Measurements from ENCODE around the gene TBK1. TPM values are rescaled to one million over a fixed set of nuclear protein-coding genes. Genes with fewer than 3 reads are reported as not detected.

TBK1 gene
- 102 and 103 TPM in 2 replicates for total RNA-seq (2013; cell fraction: nucleolus; rRNA removed)
- 36.1 and 43.8 TPM in 2 replicates for total RNA-seq (2014; rRNA removed)
- 44.7 and 47.1 TPM in 2 replicates for total RNA-seq (2014; rRNA removed; fragmentation: Illumina TruSeq; extraction: Trizol)
- total RNA-seq (2021) = 22.6 and 28.5 TPM in 2 replicates
- 8.6 TPM for polyA plus RNA-seq (2011; ENCODE audit: low read depth)
- polyA plus RNA-seq (2011; rRNA removed) = 40.2 and 74.6 TPM in 2 replicates
- polyA plus RNA-seq (2011; cell fraction: cytosol; rRNA removed) = 7.5 and 8.4 TPM in 2 replicates
- polyA plus RNA-seq (2011; cell fraction: nucleus; rRNA removed) = 26.1 and 31.6 TPM in 2 replicates
- 17.2 and 21.2 TPM in 2 replicates for polyA plus RNA-seq (2012)
- 39.2 and 48.0 TPM in 2 replicates for polyA plus RNA-seq (2014; fragmentation: Illumina TruSeq; extraction: Trizol)
- 10 to 100 TPM; 13.4 to 18.0 TPM for polyA plus RNA-seq (2014; fragmentation: Nextera tagmentation; extraction: Ambion mirVana)
- 24.7 and 31.0 TPM in 2 replicates for polyA plus RNA-seq (2014; rRNA removed)
- polyA plus RNA-seq (2016; fragmentation: Nextera tagmentation; extraction: Ambion mirVana) = 10 to 100 TPM; 48.2 to 49.3 TPM
- 15.3 and 25.0 TPM in 2 replicates for polyA minus RNA-seq (2011; rRNA and poly(A)+ RNA removed)
- polyA minus RNA-seq (2011; cell fraction: cytosol; rRNA and poly(A)+ RNA removed) = 10.3 and 12.6 TPM in 2 replicates
- 20.8 and 33.4 TPM in 2 replicates for polyA minus RNA-seq (2011; cell fraction: nucleus; rRNA and poly(A)+ RNA removed)
- percentile 94 among the genes with signal in this experiment for Bru-seq, nascent RNA
- BruChase-seq, experiment 1, labeled RNA remaining after a 6-hour chase = percentile 88 among the genes with signal in this experiment
- percentile 93 among the genes with signal in this experiment for BruChase-seq, experiment 2, labeled RNA remaining after a 2-hour chase
- long read RNA-seq, experiment 1, transcript TBK1-201 (21 exons, 3,256 nt) = major isoform, 20 of 27 reads
- long read RNA-seq, experiment 1, partial matches to known transcripts = 2 of 27 reads
- long read RNA-seq, experiment 1, other reads (novel, unspliced or antisense) = 5 of 27 reads
- long read RNA-seq, experiment 2, transcript TBK1-201 (21 exons, 3,256 nt) = major isoform, 100 of 202 reads
- long read RNA-seq, experiment 2, partial matches to known transcripts = 71 of 202 reads
- long read RNA-seq, experiment 2, other reads (novel, unspliced or antisense) = 31 of 202 reads

DNA sequence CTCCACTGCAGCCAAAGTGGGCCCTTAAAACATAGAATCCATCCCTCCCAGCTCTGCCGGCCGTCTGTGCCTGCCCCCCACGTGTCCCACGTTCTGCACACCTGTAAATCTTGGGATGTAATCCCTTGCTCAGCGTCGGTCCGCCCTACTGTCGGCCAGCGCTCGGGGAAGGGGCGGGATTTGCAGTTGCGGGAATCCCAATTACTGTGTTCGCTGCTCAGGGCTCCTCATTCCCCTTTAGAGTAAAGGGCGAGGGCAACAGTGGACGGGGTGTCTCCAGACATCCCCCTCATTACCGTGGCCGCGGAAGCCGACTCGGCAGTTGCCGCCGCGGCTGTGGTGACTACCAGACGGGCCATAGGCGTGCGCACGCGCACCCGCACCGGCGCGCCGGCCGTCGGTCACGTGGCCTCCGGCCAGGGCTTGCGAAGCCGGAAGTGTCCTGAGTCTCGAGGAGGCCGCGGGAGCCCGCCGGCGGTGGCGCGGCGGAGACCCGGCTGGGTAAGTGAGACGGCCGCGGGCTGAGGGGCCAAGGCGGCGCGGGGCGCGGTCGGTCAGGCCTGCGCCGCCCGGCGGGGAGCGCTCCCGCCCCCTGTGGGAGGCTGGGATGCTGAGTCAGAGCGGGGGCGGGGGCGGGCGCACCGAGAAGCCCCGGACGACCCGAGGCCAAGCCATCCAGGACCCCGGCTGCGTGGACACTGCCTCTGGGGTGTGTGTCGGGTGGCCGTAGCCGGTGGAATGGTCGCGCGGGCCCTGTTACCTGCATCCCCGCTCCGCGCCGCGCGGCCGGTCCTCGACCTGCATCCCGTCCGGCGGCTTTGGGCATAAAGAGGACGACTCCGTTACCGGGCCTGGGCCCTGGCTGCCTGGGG is at the start of gene TBK1:
Gene TBK1, plus strand, starts transcription at position 434 of the 872 bp plus-strand sequence. CDS start 3,751 bp downstream, outside the sequence.
- under 1% methylated on average over 86 of the region's 94 CpGs for WGBS (ENCODE audit: insufficient coverage, insufficient replicate concordance, low lambda C conversion rate, missing lambda C conversion rate)
- in situ Hi-C loops (cut with MboI) (no loop called here), intact Hi-C loops (cut with micrococcal nuclease; ENCODE audit: unreplicated experiment) (loop anchor here (1.0 to 5.0 kb wide), 3 partner anchors 48 to 230 kb away; partner anchors contain the start of genes KICS2, RASSF3 and XPOT)
- H3K4me2 ChIP-seq (ENCODE audit: control insufficient read depth, insufficient read depth) = peak within 1 kb of the TSS; percentile 85
- ChIA-PET SMC1A (ENCODE audit: uncharacterized antibody, unreplicated experiment) (interaction anchor here (2.2 kb wide), 1 partner anchor 15 kb away, joined by 9 read pairs; no protein-coding TSS in a partner anchor), RAD21 (ENCODE audit: unreplicated experiment) (no interaction called here), POLR2A (interaction anchor here (0.6 kb wide), 1 partner anchor 11 kb away, joined by 3 read pairs; no protein-coding TSS in a partner anchor), CTCF (interaction anchor here (1.4 kb wide), 1 partner anchor 48 kb away, joined by 3 read pairs; no protein-coding TSS in a partner anchor)
- no peaks in the 10 kb centered on the region for H4K20me1 ChIP-seq (ENCODE audit: control insufficient read depth, insufficient read depth)
- ATAC-seq = peak; percentile 92
- peak; percentile 7 for FAIRE-seq
- H3K27me3 ChIP-seq (replicated peaks in 1 of 2; ENCODE audit: control insufficient read depth in 2 of 2, insufficient read depth in 2 of 2, low read length in 1 of 2) = no peaks in the 10 kb centered on the region
- H3K27ac ChIP-seq (ENCODE audit: control insufficient read depth, insufficient read depth) = peak within 1 kb of the TSS; percentile 88
- peak within 1 kb of the TSS; percentile 97 for H3K4me3 ChIP-seq
- DNase-seq (ENCODE audit: low read depth, low spot score) = peak; percentile 53
- peaks cover 53% of the 10 kb centered on the region for H3K79me2 ChIP-seq (ENCODE audit: control insufficient read depth, insufficient read depth, low read length)
- H3K36me3 ChIP-seq (ENCODE audit: control insufficient read depth in 2 of 2, insufficient read depth in 2 of 2, low read length in 1 of 2) = peaks cover 2 to 14% of the 10 kb centered on the region in 2 experiments; a peak in 3 of 4 replicates
- peaks cover 1% of the 10 kb centered on the region; the same call in 1 of the 2 replicates for H3K4me1 ChIP-seq (ENCODE audit: control insufficient read depth, insufficient read depth, low read length)
- H3K9me3 ChIP-seq (replicated peaks; ENCODE audit: control insufficient read depth, insufficient read depth, low read length) = no peaks in the 10 kb centered on the region
- H2AFZ ChIP-seq (ENCODE audit: control insufficient read depth, low read depth, low read length) = peak within 1 kb of the TSS; percentile 98
- H3K9ac ChIP-seq (ENCODE audit: control insufficient read depth, insufficient read depth, low read length) = peak within 1 kb of the TSS; percentile 93
- no TSS peak for BruUV-seq (replicated peaks)
- TF ChIP-seq MYC (IDR thresholded peaks at IDR 0.05; ENCODE audit: insufficient read depth, insufficient read length, insufficient replicate concordance, low read length, severe bottlenecking) = no peak
- no peak for TF ChIP-seq MYB (IDR thresholded peaks at IDR 0.05; ENCODE audit: borderline replicate concordance, low read depth, low read length)
- peak; percentile 92 for TF ChIP-seq ZSCAN29 (IDR thresholded peaks at IDR 0.05)
- TF ChIP-seq, protein P1, sequence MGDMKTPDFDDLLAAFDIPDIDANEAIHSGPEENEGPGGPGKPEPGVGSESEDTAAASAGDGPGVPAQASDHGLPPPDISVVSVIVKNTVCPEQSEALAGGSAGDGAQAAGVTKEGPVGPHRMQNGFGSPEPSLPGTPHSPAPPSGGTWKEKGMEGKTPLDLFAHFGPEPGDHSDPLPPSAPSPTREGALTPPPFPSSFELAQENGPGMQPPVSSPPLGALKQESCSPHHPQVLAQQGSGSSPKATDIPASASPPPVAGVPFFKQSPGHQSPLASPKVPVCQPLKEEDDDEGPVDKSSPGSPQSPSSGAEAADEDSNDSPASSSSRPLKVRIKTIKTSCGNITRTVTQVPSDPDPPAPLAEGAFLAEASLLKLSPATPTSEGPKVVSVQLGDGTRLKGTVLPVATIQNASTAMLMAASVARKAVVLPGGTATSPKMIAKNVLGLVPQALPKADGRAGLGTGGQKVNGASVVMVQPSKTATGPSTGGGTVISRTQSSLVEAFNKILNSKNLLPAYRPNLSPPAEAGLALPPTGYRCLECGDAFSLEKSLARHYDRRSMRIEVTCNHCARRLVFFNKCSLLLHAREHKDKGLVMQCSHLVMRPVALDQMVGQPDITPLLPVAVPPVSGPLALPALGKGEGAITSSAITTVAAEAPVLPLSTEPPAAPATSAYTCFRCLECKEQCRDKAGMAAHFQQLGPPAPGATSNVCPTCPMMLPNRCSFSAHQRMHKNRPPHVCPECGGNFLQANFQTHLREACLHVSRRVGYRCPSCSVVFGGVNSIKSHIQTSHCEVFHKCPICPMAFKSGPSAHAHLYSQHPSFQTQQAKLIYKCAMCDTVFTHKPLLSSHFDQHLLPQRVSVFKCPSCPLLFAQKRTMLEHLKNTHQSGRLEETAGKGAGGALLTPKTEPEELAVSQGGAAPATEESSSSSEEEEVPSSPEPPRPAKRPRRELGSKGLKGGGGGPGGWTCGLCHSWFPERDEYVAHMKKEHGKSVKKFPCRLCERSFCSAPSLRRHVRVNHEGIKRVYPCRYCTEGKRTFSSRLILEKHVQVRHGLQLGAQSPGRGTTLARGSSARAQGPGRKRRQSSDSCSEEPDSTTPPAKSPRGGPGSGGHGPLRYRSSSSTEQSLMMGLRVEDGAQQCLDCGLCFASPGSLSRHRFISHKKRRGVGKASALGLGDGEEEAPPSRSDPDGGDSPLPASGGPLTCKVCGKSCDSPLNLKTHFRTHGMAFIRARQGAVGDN (IDR thresholded peaks at IDR 0.05) = peak; percentile 66
- no peak for TF ChIP-seq MTA2 (IDR thresholded peaks at IDR 0.05; ENCODE audit: low read depth)
- TF ChIP-seq, protein P2, sequence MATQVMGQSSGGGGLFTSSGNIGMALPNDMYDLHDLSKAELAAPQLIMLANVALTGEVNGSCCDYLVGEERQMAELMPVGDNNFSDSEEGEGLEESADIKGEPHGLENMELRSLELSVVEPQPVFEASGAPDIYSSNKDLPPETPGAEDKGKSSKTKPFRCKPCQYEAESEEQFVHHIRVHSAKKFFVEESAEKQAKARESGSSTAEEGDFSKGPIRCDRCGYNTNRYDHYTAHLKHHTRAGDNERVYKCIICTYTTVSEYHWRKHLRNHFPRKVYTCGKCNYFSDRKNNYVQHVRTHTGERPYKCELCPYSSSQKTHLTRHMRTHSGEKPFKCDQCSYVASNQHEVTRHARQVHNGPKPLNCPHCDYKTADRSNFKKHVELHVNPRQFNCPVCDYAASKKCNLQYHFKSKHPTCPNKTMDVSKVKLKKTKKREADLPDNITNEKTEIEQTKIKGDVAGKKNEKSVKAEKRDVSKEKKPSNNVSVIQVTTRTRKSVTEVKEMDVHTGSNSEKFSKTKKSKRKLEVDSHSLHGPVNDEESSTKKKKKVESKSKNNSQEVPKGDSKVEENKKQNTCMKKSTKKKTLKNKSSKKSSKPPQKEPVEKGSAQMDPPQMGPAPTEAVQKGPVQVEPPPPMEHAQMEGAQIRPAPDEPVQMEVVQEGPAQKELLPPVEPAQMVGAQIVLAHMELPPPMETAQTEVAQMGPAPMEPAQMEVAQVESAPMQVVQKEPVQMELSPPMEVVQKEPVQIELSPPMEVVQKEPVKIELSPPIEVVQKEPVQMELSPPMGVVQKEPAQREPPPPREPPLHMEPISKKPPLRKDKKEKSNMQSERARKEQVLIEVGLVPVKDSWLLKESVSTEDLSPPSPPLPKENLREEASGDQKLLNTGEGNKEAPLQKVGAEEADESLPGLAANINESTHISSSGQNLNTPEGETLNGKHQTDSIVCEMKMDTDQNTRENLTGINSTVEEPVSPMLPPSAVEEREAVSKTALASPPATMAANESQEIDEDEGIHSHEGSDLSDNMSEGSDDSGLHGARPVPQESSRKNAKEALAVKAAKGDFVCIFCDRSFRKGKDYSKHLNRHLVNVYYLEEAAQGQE (IDR thresholded peaks at IDR 0.05; ENCODE audit: low read depth, low read length) = 0 out of 2 replicates have a peak, but pooled peaks have one; percentile 8
- TF ChIP-seq KLF5 (IDR thresholded peaks at IDR 0.05; ENCODE audit: partially characterized antibody) = peak; percentile 45
- TF ChIP-seq NR2C2 (IDR thresholded peaks at IDR 0.05; ENCODE audit: borderline replicate concordance, control insufficient read depth, insufficient read length, low read depth) = no peak

Measured in GM12878 (cell line).